ENCODE results near the gene SSR1. TPM values are rescaled to one million over a fixed set of nuclear protein-coding genes. Genes with fewer than 3 reads are reported as not detected.

SSR1 gene
- total and polyA plus RNA-seq, 9 of the 15 experiments (the other 6 are each of a cell fraction or from before 2014, with no cell fraction given): 87.7 to 220 (median 144) TPM

DNA sequence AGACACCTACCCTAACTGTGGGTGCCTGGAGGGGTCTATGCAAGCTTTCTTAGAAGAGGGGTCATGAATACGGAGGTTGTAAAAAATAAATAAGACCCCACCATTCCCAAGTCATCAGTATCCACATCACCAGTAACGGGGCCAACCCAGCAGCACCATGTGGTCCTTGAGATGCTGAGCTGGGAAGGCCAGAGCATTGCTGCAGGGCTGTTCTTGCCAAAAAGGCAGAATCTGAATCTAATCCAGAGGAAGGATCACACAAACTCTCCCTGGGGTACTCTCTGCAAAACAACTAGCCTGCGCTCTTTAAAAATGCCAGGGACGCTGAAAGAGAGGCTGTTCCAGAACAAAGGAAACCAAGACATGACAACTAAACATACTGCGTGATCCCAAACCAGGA, 43.2 kb downstream of the SSR1 start:
- 10% methylated on average over 5 of the region's 5 CpGs for WGBS (ENCODE audit: insufficient coverage, low coverage, missing lambda C conversion rate)
- no TSS peak for BruUV-seq (replicated peaks)
- CTCF ChIA-PET (ENCODE audit: low intra/inter-chr PET ratio): no interaction called here
- ATAC-seq (no peak), FAIRE-seq (no peak), DNase-seq (ENCODE audit: extremely low read depth in 1 of 4, low spot score in 3 of 4) (no peak)
- Histone ChIP-seq H3K9me1 (ENCODE audit: control insufficient read depth, insufficient read depth, low read length) (no peaks in the 10 kb centered on the region), H2AFZ (ENCODE audit: low read depth, low read length) (no peak overlapping the region), H3K4me2 (ENCODE audit: insufficient read depth, low read length) (no peak overlapping the region), H3K9me3 (replicated peaks; ENCODE audit: control insufficient read depth, insufficient read depth, low read depth, low read length) (no peaks in the 10 kb centered on the region; the same call in 1 of the 2 replicates), H4K20me1 (replicated peaks; ENCODE audit: control insufficient read depth, insufficient read depth, low read length) (0 out of 2 replicates have a peak, but pooled peaks cover 3% of the 10 kb centered on the region), H3K36me3 (ENCODE audit: control insufficient read depth, insufficient read depth, low read length) (no peaks in the 10 kb centered on the region), H3K27ac (ENCODE audit: extremely low read depth, low read depth, low read length) (no peak overlapping the region), H3K79me2 (ENCODE audit: control insufficient read depth, insufficient read depth, low read length) (no peaks in the 10 kb centered on the region), H3K9ac (ENCODE audit: insufficient read depth in 1 of 2, low read depth in 2 of 2, low read length in 2 of 2) (no peak overlapping the region), H3K4me3 (no peak overlapping the region), H3K4me1 (replicated peaks in 1 of 2; ENCODE audit: control insufficient read depth in 2 of 2, insufficient read depth in 2 of 2, low read length in 2 of 2) (peaks cover 0 to 16% of the 10 kb centered on the region in 2 experiments; a peak in 2 of 5 replicates), H3K27me3 (ENCODE audit: control insufficient read depth in 2 of 2, insufficient read depth in 2 of 2, low read length in 2 of 2) (peaks cover 46 to 67% of the 10 kb centered on the region in 2 experiments; a peak in 4 of 5 replicates)
- POLR2A ChIA-PET: interaction anchor here (0.9 kb wide), 1 partner anchor 344 kb away, joined by 5 read pairs; no protein-coding TSS in a partner anchor
- TF ChIP-seq, protein P1, sequence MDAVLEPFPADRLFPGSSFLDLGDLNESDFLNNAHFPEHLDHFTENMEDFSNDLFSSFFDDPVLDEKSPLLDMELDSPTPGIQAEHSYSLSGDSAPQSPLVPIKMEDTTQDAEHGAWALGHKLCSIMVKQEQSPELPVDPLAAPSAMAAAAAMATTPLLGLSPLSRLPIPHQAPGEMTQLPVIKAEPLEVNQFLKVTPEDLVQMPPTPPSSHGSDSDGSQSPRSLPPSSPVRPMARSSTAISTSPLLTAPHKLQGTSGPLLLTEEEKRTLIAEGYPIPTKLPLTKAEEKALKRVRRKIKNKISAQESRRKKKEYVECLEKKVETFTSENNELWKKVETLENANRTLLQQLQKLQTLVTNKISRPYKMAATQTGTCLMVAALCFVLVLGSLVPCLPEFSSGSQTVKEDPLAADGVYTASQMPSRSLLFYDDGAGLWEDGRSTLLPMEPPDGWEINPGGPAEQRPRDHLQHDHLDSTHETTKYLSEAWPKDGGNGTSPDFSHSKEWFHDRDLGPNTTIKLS (IDR thresholded peaks at IDR 0.05; ENCODE audit: borderline replicate concordance, low read depth): no peak
- TF ChIP-seq SIN3B (IDR thresholded peaks at IDR 0.05; ENCODE audit: low read depth) (no peak), CBX8 (IDR thresholded peaks at IDR 0.05; ENCODE audit: borderline replicate concordance, extremely low read depth, low read depth, low read length, poor library complexity, severe bottlenecking) (no peak), JUND (IDR thresholded peaks at IDR 0.05; ENCODE audit: borderline replicate concordance, low read depth, low read length) (no peak), JUND (tag; IDR thresholded peaks at IDR 0.05; ENCODE audit: borderline replicate concordance, low read depth, low read length) (no peak), TBL1XR1 (IDR thresholded peaks at IDR 0.05; ENCODE audit: low read length in 2 of 2) (no peak), ADNP (tag; IDR thresholded peaks at IDR 0.05) (no peak)
- intact Hi-C loops (cut with micrococcal nuclease): no loop called here
- in situ Hi-C loops (cut with MboI): no loop called here
